GM19239 (cell line): ENCODE data around the gene CTAG1B.
"Not testable (repeated sequence)": the region's sequence is repeated elsewhere in the genome, so short reads cannot be mapped to it uniquely, and the experiment has no call there.

Experiments used
- DNase-seq: peaks from one replicate; pipeline ENCODE4 v3.0.0; 2011; ENCODE audit warnings: low spot score; ENCODE audit not compliant: insufficient read length
- FAIRE-seq: peaks from 2 replicates; lab custom pipeline; 2011; peaks lifted over from hg19 to GRCh38; lab: Jason Lieb, UNC

Gene CTAG1B

DNA sequence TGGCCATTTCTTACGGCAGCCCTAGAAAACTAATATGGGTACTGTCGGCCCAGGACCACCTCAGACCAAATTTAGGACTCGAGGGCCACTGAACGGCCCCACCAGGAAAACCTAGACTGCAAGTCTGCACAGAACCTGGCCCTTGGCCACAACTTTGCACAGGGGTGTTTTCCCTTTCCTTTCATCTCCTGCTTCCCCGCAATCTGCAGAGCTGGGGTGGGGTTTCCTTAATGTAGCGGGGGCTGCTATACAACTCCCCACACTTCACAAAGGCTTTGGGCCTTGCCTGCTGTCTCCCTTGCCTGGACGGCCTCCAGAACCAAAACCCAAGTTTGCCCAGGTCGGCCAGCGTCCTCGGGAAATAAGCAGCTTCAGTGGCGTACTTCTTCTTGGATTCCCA, 11.9 kb upstream of the CTAG1B start:
- FAIRE-seq, DNase-seq: not testable (repeated sequence)

DNA sequence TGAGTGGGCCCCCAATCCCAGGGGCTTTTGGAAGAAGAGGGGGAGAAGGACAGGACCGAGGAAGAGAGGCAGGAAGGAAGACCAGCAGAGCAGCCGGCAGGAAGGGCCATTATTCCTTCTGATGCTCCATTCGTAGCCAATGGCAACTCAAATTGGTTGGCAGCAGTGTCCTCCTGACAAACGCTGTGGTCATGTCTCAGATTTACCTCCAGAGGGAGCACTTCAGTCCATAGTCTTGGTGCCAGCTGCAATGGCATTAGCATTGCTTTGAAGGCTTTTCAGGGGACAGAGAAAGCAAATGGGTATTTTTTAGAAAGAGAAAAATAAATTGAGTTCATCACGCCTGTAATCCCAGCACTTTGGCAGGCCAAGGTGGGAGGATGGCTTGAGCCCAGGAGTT, 9.9 kb upstream of the CTAG1B start:
- not testable (repeated sequence) for DNase-seq, FAIRE-seq

DNA sequence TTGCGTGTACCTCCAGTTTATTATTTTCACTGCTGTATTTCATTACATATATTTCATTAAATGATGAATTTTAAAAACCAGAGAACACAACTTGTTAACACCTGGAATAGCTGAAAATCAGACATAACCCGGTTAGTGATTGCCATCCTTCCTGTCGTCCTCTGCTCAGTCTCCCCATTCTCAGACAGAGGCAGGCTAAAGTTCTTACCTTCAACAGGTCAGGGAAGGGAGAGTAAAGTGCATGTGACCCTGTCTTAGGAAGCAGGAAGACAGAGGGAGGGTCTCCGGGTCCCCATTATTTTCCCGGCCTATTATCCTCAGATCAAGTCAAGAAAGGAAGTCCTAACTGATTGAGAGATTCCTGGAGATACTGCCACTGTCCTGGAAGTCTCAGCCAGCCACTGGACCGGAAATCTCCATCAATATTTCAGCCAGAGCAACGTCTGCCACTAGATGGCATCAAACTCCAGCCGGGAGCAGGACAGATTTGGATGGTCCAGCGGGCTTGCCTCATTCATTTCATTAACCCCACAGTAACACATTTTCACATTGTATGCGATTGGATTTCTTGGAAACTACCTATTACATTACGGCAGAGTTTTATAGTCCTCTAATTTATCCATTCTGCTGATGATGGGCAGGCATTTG, 1.8 kb upstream of the CTAG1B start:
- peak; percentile 96 for FAIRE-seq
- not testable (repeated sequence) for DNase-seq

DNA sequence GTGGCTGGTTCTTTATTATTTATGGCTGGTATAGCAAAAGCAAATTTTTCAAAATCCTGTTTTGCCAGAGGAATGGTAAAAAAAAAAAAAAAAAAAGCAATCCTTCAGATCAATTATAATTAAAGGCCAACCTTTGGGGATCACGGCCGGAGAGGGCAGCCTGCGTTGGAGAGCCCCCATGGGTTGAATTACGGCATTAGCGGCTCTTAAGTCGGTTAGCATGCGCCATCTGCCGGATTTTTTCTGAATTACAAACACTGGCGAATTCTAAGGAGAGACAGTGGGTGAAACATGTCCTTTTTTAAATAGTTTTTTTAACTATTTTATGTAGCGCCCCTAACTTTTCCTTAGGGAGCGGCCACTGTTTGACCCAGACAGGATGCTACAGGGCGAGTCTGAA, 5.5 kb downstream of the CTAG1B start:
- DNase-seq, FAIRE-seq: not testable (repeated sequence)

DNA sequence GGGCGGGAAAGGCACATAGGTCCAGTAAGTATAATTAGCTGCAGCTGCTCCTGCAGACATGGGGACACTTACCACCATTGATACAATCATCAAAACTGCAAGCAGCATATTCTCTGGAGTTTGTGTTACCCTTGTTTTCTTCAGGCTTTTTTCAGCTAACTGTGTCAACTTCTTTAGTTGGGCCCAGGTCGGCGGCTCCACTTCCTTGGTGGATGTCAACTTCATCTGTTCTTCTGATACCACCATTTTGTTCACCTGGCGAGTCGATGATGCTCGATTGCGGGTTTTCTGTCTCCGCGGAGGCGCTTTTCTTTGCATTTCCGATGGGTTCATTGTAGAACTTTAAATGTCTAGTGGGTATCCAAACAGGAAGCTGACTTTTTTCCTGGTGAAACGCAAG, 7.9 kb downstream of the CTAG1B start:
- not testable (repeated sequence) for DNase-seq, FAIRE-seq

DNA sequence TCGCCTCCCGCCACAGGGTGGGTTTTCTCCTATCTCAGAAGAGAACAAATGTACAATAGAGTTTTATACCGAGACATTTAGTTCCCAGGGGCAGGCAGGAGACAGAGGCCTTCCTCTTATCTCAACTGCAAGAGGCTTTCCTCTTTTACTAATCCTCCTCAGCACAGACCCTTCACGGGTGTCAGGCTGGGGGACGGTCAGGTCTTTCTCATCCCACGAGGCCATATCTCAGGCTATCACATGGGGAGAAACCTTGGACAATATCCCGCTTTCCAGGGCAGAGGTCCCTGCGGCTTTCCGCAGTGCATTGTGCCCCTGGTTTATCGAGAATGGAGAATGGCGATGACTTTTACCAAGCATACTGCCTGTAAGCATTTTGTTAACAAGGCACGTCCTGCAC, 10.3 kb downstream of the CTAG1B start:
- DNase-seq, FAIRE-seq: not testable (repeated sequence)

DNA sequence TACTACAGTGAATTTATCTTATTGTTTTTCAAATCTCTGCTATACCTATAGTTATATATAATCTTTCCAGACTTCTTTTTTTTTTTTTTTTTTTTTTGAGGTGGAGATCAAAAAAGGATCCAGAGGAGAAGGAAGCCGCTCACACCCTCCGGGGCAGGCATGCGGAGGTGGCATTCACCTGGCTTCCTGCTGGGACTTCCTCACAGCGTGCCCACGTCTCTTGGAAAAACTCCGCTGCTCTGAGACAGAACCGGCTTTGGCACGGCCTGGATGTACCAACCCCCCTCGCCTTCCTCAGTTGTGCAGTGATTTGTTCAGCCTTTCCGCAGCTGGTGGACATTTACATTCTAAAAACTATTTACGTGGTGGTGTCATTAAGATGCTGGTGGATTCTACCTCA, 11.1 kb downstream of the CTAG1B start:
- not testable (repeated sequence) for DNase-seq, FAIRE-seq

DNA sequence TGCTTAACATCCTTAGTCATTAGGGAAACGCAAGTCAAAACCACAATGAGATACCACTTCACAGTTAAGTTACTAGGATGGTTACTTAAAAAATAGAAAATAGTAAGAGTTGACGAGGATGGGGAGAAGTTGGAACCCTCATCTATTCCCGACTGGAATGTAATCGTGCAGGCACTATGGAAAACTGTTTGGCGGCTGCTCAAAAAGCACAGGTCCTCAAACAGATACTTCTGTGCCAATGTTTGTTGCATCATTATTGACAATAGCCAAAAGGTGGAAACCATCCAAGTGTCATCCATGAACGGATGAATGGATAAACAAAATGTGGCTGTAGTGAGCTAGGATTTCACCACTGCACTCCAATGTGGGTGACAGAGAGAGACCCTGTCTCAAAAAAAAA, 11.7 kb downstream of the CTAG1B start:
- DNase-seq: no peak
- no peak for FAIRE-seq

DNA sequence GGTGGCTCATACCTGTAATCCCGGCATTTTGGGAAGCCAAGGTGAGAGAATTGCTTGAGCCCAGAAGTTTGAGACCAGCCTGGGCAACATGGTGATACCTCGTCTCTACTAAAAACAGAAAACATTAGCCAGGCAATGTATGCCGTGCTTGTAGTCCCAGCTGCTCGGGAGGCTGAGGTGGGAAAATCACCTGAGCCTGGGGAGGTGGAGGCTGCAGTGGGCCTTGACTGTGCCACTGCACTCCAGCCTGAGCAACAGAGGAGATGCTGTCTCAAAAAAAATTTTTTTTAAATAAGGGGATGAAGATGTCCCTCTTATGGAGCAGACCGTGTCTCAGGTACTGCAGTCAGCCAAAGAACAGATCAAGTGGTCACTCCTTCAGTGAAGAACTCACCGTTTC, 13.5 kb downstream of the CTAG1B start:
- DNase-seq: no peak
- FAIRE-seq: no peak

DNA sequence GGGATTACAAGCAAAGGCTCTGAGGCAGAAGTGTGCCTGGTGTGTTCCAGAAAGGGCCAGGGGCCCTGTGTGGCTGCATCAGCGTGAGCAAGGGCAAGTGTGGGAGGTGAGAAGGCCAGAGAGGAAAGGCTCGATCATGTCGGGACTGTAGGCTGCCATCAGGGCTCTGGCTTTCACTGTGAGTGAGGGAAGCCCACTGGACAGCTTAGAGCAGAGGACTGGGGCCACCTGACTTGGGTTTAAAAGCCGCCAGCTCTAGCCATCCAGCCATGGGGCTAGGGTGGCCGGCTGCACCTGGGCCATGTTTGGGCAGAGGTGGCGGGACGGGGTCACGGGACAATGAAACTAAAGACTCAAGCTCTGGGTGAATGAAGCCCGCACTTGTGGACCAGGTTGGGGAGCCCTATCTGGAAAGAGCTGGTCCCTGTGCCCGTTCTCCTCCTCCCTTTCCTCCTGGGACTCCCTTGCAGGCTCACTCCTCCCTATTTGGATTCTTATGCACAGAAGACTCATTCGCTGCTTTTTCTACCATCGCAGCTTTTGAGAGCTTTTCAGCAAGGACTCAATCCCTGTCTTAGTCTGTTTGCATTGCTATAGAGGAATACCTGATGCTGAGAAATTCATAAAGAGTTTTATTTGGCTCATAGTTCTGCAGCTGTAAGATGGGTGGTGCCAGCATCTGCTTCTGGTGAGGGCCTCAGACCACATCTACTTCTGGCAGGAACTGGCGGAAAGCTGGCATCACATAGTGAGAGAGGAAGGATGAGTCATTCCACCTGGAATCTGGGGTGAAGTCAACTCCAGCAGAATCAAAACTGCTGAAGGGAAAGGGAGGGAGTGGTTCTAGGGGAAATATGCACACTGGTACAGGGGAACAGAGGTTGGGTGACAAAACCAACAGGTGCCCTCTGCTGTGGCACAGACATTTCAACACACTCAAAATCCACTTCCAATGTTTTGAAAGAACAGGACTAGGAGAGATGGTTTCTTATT, 15.3 kb downstream of the CTAG1B start:
- FAIRE-seq (no peak), DNase-seq (no peak)

DNA sequence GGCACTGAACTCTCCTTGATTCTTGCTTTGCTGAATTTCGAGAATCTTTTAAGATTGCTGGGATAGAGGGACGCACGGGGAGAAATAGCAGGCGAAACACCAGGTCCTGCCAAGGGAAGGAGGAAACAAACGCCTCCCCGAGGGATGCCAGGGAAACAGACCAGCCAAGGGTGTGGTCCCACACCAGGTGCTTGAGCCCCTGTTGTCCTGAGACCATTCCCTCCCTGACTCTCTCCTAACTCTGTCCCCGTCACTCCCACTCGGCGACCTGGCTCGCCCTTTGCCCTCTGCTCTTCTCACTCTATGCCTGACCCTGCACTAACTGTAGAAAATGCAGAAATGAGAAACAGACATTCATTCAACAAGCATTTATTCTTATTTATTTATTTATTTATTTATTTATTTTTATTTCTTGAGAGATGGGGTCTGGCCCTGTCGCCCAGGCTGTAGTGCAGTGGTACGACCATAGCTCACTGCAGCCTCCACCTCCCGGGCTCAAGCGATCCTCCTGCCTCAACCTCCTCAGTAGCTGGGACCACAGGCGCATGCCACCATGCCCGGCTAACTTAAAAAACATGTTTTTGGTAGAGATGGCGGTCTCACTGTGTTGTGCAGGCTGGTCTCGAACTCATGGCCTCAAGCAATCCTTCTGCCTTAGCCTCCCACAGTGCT, 16.2 kb downstream of the CTAG1B start:
- FAIRE-seq (no peak), DNase-seq (no peak)

DNA sequence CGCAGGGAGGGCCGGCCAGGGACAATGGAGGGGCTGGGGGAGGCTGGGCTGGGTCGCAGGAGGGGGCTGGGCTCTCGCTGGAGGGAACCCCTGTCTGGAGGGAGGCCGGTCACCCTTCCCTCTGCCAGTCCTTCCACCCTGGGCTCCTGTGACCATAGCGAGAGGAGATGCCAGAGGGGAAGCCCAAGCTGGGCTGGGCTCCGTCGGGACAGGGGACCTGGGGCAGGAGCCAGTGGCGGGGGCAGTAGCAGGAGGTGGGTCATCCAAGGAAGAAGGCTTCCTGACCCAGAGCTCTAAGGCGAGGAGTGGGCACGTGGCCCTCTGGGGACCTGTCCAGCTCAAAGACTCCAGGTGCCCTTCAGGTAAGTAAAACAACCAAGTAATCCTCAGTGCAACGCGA, 16.9 kb downstream of the CTAG1B start:
- no peak for FAIRE-seq
- no peak for DNase-seq

DNA sequence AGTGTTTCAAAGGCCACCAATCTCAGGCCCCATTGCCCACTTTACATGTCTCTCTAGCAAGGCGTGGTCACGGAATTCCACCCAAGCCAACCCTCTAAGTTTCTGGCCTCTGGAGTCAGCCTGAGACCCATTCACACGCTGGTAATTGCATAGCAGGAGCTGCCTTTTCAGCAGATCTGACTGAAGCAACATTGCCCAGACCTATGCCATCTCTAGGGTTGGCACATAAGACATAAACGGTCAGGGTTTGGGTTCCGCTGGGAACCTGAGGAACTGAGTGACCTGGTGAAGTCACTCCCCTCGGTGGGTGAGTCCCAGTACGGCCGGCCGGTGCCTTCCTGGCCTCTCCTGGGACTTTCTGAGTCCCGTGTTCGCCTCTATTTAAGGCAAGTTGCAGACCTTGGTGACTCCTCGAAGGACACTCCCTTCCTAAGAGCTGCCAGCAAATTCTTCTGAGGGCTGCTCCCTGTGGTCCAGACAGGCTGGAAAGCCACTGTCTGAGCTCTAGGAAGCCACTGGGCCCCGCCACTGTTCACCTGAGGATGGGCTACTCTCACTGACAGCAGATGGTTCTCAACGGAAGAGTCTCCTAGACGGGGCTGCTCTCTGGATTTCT, 18.2 kb downstream of the CTAG1B start:
- DNase-seq: no peak
- peak; percentile 11 for FAIRE-seq

DNA sequence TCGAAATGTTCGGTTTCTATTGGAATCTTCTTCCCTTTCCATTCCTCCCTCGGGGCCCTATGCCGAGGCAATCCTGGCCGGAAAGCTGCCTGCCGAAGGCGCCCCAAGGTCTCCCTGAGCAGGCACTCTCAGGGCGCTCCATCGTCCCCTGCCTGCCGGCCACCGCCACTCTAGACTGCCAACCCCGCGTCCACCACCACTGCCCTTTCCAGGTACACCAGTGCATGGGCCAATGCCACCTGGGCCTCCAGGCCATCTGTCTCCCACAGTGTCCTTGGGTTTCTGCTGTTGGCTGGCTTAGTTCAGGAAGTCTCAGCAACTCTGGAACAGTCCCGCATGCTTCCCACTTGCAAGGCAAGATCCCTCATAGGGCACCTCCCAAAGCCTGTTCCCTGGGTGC, 19.6 kb downstream of the CTAG1B start:
- DNase-seq (no peak), FAIRE-seq (no peak)

DNA sequence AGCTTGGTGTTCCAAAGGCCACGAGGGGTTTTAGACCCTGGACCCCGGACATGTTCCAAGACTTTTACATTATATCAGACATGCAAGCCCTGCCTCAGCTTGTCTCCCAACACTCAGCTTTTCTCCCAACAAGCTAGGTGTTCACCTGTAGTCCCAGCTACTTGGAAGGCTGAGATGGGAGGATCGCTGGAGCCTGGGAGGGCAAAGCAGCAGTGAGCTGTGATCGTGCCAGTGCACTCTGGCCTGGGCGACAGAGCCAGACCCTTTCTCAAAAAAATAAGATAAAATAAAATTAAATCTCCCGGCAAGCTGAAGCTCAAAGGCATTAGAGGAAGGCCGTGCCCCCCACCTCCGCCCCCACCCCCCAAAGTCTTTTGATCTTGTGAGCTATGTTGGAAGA, 20.4 kb downstream of the CTAG1B start:
- no peak for FAIRE-seq
- no peak for DNase-seq

DNA sequence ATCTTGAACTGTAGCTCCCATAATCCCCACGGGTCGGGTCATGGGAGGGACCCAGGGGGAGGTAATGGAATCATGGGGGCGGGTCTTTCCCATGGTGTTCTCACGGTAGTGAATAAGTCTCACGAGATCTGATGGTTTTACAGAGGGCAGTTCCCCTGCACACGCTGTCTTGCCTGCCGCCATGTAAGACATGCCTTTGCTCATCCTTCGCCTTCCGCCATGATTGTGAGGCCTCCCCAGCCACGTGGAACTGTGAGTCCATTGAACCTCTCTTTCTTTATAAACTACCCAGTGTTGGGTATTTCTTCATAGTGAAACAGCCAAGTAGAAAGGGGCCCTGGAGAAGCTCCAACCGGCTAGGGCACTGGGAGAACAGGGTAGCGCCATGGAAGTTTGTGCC, 21.9 kb downstream of the CTAG1B start:
- FAIRE-seq: no peak
- no peak for DNase-seq

DNA sequence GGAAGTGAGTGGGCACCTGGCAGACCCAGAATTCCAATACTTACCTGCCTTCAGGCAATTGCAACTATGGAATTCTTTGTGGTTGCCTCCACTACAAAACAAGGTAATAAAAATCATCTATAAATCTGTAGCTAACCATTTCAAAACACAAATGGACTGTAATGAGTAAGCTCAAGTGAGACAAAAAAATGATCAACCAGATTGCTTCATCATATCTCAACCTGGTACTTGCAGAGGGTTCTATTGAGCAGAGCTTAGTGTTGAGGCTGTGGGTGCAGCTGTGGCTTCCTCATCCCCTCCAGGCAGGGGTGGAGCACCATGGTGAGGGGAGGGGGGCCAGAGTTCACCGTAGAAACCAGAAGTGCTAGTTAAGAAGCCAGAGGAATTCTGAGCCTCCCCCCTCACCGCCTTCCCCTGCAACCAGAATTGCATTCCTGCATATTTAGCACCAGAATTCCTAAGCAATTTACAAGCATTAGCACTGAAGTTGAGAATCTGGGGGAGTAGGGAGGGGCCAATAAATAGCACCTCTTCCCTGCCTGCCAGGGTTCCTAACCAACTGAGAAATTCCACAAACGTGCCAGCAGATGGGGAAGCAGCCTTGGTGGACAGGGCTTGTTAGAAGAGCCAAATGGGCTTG, 22.7 kb downstream of the CTAG1B start:
- no peak for FAIRE-seq

DNA sequence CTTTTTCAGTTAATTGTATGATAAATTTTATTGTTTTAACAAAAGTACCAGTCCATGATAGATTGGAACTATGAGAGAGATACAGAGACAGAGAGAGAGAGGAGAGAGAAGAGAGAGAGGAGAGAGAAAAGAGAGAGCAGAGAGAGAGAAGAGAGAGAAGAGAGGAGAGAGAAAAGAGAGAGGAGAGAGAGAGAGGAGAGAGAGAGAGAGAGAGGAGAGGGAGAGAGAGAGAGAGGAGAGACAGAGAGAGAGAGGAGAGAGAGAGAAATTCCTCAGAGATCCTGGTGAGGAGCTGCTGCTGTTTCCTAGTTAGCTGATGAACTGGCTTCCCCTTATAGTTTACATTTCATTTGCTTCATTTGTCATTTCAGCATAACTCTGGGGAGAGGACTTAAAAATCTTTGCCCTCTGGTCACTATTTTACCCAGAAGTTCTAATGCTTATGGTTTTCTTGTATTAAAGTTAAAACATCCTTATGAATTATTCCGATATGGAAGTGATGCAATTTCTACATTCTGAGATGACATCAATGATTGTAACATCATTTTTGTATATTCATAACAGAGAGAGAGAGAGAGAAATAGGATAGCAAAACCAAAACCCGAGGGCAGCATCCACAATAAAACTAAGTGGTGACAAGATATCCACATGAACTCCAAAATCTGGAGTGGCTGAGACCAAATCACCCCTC, 23.4 kb downstream of the CTAG1B start:
- FAIRE-seq: no peak
- DNase-seq: no peak

More for the DNA sequence above, 22.7 kb downstream of the CTAG1B start:
- no peak for DNase-seq

DNA sequence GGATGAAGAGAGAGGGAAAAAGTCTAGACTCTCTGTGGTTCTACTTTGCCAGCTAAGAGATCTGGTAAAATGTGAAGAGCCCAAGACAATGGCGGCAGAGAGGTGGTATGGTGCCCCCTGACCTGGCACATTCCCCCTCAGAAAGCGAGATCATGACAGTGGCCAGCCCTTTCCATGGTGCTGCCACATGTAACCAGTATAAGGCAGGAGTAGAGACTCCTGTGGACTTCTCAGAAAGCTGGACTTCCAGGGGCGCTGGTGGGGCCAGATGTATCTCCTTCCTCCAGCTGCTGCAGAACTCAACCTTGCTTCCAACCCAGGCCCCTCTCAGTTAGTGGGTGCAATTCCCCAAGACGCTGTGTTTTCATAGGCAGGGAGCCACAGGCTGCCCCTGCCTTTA, 24.6 kb downstream of the CTAG1B start:
- FAIRE-seq: no peak
- no peak for DNase-seq
